GM23338 (cell line): Measurements from ENCODE around the gene ICE1. TPM values are rescaled to one million over a fixed set of nuclear protein-coding genes. Genes with fewer than 3 reads are reported as not detected.

ENCODE experiments used
- ATAC-seq: fragments of 200-7000 bp; cut with Tn5 transposase; 3 replicates; pipeline ENCODE4 v1.9.1; 2020
- DNase-seq: peaks from one replicate; pipeline ENCODE4 v3.0.0-alpha.2; 2015; ENCODE audit warnings: low spot score
- H2AFZ ChIP-seq: fragments of 200-600 bp; sonication (generic); 2 replicates; pipeline ENCODE4 v1.8.0; 2016; ENCODE audit warnings: antibody characterized with exemption, mild to moderate bottlenecking, moderate library complexity
- H3F3A ChIP-seq: fragments of 200-600 bp; sonication (generic); replicated peaks from 2 replicates; pipeline ENCODE4 v1.8.0; 2017; ENCODE audit warnings: antibody characterized with exemption, mixed run types, low read depth
- H3K27ac ChIP-seq: fragments of 200-600 bp; sonication (generic); 2 replicates; pipeline ENCODE4 v1.6.1; 2016; ENCODE audit warnings: low read depth
- H3K27me3 ChIP-seq: fragments of 200-600 bp; sonication (generic); 2 replicates; pipeline ENCODE4 v1.8.0; 2016; ENCODE audit warnings: mild to moderate bottlenecking, mixed run types, moderate library complexity; ENCODE audit not compliant: insufficient read depth
- H3K36me3 ChIP-seq: fragments of 200-600 bp; sonication (generic); 2 replicates; pipeline ENCODE4 v1.8.0; 2016; ENCODE audit warnings: mild to moderate bottlenecking; ENCODE audit not compliant: insufficient read depth
- H3K4me1 ChIP-seq: fragments of 200-600 bp; sonication (generic); 2 replicates; pipeline ENCODE4 v1.8.0; 2016; ENCODE audit warnings: mild to moderate bottlenecking, moderate library complexity; ENCODE audit not compliant: insufficient read depth
- H3K4me2 ChIP-seq: fragments of 200-600 bp; sonication (generic); 2 replicates; pipeline ENCODE4 v1.7.1; 2017; ENCODE audit warnings: mixed run types
- H3K4me3 ChIP-seq: fragments of 200-600 bp; sonication (generic); 2 replicates; pipeline ENCODE4 v1.6.1; 2016; ENCODE audit warnings: mixed run types
- H3K79me2 ChIP-seq: fragments of 200-600 bp; sonication (generic); replicated peaks from 2 replicates; pipeline ENCODE4 v1.8.0; 2017; ENCODE audit warnings: mild to moderate bottlenecking; ENCODE audit not compliant: insufficient read depth
- H3K9me2 ChIP-seq: fragments of 200-600 bp; sonication (generic); 2 replicates; pipeline ENCODE4 v1.8.0; 2017; ENCODE audit not compliant: insufficient read depth
- H4K20me1 ChIP-seq: fragments of 200-600 bp; sonication (generic); replicated peaks from 2 replicates; pipeline ENCODE4 v1.8.0; 2017; ENCODE audit warnings: mild to moderate bottlenecking; ENCODE audit not compliant: insufficient read depth
- H3K27ac Mint-ChIP-seq: 2 replicates; pipeline ENCODE4 v1.8.0; 2020; ENCODE audit warnings: inconsistent platforms, mild to moderate bottlenecking, moderate library complexity, mixed read lengths
- H3K27me3 Mint-ChIP-seq: 3 replicates; pipeline ENCODE4 v1.8.0; 2022; ENCODE audit warnings: low read depth, mild to moderate bottlenecking, moderate library complexity, mixed read lengths, inconsistent platforms; ENCODE audit not compliant: insufficient read depth, poor library complexity
- H3K36me3 Mint-ChIP-seq: 3 replicates; pipeline ENCODE4 v1.8.0; 2021; ENCODE audit warnings: low read depth, mild to moderate bottlenecking, inconsistent platforms, moderate library complexity, mixed read lengths
- H3K4me1 Mint-ChIP-seq: 3 replicates; pipeline ENCODE4 v1.8.0; 2020; ENCODE audit warnings: mild to moderate bottlenecking, inconsistent platforms, mixed read lengths
- H3K4me3 Mint-ChIP-seq: 3 replicates; pipeline ENCODE4 v1.8.0; 2021; ENCODE audit warnings: moderate library complexity, mild to moderate bottlenecking, inconsistent platforms, mixed read lengths
- H3K9me3 Mint-ChIP-seq: 3 replicates; pipeline ENCODE4 v1.8.0; 2020; ENCODE audit warnings: moderate library complexity, mild to moderate bottlenecking, inconsistent platforms, mixed read lengths
- CREB1 ChIP-seq: fragments of 250-450 bp; sonication (Bioruptor Pico); IDR thresholded peaks from 2 replicates; pipeline ENCODE4 v1.5.0; 2020; ENCODE audit warnings: low read depth, mild to moderate bottlenecking, moderate library complexity
- EZH2 ChIP-seq: fragments of 200-600 bp; sonication (generic); IDR thresholded peaks from one replicate; pipeline ENCODE4 v1.8.0; 2017; ENCODE audit warnings: antibody characterized with exemption, mild to moderate bottlenecking, low read depth; ENCODE audit not compliant: unreplicated experiment
- EZH2phosphoT487 ChIP-seq: fragments of 200-600 bp; sonication (generic); IDR thresholded peaks from one replicate; pipeline ENCODE4 v1.8.1; 2018; ENCODE audit warnings: antibody characterized with exemption; ENCODE audit not compliant: unreplicated experiment
- ZNF331 ChIP-seq: fragments of 250-450 bp; sonication (Bioruptor Pico); IDR thresholded peaks from 2 replicates; pipeline ENCODE4 v1.5.0; 2020; ENCODE audit warnings: low read depth, mild to moderate bottlenecking, moderate library complexity
- polyA plus RNA-seq: library from polyadenylated mRNA; unstranded; fragments of >200 nt; fragmentation: Nextera tagmentation; extraction: Ambion mirVana; gene quantifications from 2 replicates; pipeline ENCODE4 v1.2.1, GENCODE V29; 2016
- total RNA-seq: library from RNA; depleted of rRNA; stranded (reverse); fragments of >200 nt; shearing (Covaris generic); gene quantifications from 2 replicates; pipeline ENCODE4 v1.2.3, GENCODE V29; 2014
- TF ChIP-seq, protein P1 (sequence below): IDR thresholded peaks from 2 replicates; pipeline ENCODE4 v1.6.1; 2016; ENCODE audit warnings: antibody characterized with exemption
- TF ChIP-seq, protein P2 (sequence below): fragments of 250-450 bp; sonication (Bioruptor Pico); IDR thresholded peaks from 2 replicates; pipeline ENCODE4 v1.5.0; 2020; ENCODE audit warnings: mild to moderate bottlenecking, moderate library complexity

Gene ICE1
- total and polyA plus RNA-seq, 2 experiments from 2014 or later: 59.5 to 65.1 TPM

DNA sequence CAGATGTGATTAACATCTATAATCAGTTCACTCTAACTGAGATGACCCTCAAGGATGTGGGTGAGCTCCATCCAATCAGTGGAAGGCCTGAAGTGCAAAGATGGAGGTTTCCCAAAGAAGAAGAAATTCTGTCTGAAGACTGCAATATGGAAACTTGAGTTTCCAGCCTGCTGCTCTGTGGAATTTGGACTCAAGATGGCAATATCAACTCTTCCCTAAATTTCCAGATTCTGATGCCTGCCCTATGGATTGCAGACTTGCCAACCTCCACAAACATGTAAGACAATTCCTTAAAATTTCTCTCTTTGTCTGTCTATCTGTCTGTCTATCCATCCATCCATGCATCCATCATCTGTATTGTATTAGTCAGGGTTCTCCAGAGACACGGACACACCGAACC, 85.9 kb downstream of the ICE1 start:
- no peaks in the 10 kb centered on the region for H3K36me3 ChIP-seq
- no peaks in the 10 kb centered on the region for H3K27me3 ChIP-seq
- H3K4me3 ChIP-seq: no peak overlapping the region
- H3K79me2 ChIP-seq: no peaks in the 10 kb centered on the region
- no peaks in the 10 kb centered on the region for H3F3A ChIP-seq
- H2AFZ ChIP-seq: no peak overlapping the region
- H3K9me2 ChIP-seq: no peaks in the 10 kb centered on the region; the same call in 1 of the 2 replicates
- no peaks in the 10 kb centered on the region for H4K20me1 ChIP-seq
- no peaks in the 10 kb centered on the region for H3K27me3 Mint-ChIP-seq
- ATAC-seq: no peak
- TF ChIP-seq ZNF331 (CRISPR knock-in tag): no peak
- no peak for DNase-seq
- no peak overlapping the region for H3K27ac Mint-ChIP-seq
- H3K9me3 Mint-ChIP-seq: peaks cover 12% of the 10 kb centered on the region
- H3K4me1 Mint-ChIP-seq: no peaks in the 10 kb centered on the region
- no peak overlapping the region for H3K4me3 Mint-ChIP-seq
- H3K4me1 ChIP-seq: no peaks in the 10 kb centered on the region
- H3K36me3 Mint-ChIP-seq: peaks cover 11% of the 10 kb centered on the region
- no peak overlapping the region for H3K4me2 ChIP-seq
- no peak overlapping the region for H3K27ac ChIP-seq

DNA sequence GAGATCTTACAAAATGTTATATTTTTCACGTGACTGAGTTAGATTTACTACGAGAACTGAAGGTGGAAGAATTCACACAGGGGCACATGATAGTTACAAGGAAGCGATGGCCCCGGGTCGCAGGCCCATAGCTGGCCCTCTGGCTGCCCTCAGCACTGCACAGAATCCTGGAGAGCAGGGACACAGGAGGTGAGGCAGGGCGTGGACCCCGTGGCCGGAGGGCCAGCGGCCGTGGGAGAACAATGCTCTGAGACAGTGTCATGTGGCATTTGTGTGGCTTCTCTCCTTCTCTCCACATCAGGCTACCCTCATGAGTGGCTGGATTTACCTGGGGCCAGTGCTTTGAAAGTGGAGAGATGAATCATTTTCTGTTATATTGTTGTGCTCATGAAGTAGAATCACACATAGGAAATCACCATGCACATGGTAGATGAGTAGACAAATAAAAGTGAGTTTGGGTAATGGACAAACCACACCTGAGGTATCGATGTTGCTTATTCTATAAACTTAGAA, 89.5 kb downstream of the ICE1 start:
- DNase-seq: no peak
- H3K4me1 Mint-ChIP-seq: no peaks in the 10 kb centered on the region
- Histone ChIP-seq H3K27ac (no peak overlapping the region), H4K20me1 (no peaks in the 10 kb centered on the region), H3F3A (no peaks in the 10 kb centered on the region), H3K9me2 (no peaks in the 10 kb centered on the region; the same call in 1 of the 2 replicates), H2AFZ (no peak overlapping the region), H3K4me3 (no peak overlapping the region), H3K79me2 (no peaks in the 10 kb centered on the region), H3K36me3 (peaks cover 5% of the 10 kb centered on the region; the same call in 1 of the 2 replicates), H3K27me3 (no peaks in the 10 kb centered on the region), H3K4me1 (no peaks in the 10 kb centered on the region), H3K4me2 (no peak overlapping the region)
- H3K36me3 Mint-ChIP-seq: peaks cover 35% of the 10 kb centered on the region
- no peak overlapping the region for H3K4me3 Mint-ChIP-seq
- no peak for ATAC-seq
- H3K9me3 Mint-ChIP-seq: peaks cover 30% of the 10 kb centered on the region
- H3K27ac Mint-ChIP-seq: no peak overlapping the region
- H3K27me3 Mint-ChIP-seq: peaks cover 2% of the 10 kb centered on the region
- TF ChIP-seq EZH2phosphoT487 (no peak), EZH2 (no peak), CREB1 (CRISPR knock-in tag) (no peak)
- TF ChIP-seq, protein P1, sequence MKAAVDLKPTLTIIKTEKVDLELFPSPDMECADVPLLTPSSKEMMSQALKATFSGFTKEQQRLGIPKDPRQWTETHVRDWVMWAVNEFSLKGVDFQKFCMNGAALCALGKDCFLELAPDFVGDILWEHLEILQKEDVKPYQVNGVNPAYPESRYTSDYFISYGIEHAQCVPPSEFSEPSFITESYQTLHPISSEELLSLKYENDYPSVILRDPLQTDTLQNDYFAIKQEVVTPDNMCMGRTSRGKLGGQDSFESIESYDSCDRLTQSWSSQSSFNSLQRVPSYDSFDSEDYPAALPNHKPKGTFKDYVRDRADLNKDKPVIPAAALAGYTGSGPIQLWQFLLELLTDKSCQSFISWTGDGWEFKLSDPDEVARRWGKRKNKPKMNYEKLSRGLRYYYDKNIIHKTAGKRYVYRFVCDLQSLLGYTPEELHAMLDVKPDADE: no peak

DNA sequence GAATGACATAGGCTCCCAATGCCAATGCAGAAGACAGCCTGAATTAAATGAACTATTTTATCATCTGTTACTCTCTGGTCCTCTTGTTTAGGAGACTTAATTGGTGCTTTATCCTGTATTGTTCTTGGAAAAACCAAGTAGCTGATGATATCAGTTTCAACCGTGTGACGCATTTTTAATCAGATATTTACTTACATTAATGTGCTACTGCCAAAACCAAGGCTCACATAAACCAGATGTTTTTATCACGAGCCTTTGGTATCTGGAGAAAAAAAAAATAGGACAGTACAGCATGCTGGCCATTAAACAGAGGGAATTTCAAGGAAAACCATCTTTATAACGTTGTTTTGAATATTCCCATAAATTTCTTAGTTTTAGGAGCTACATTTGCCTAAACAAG, 90.1 kb downstream of the ICE1 start:
- Histone ChIP-seq H3K36me3 (peaks cover 5% of the 10 kb centered on the region; the same call in 1 of the 2 replicates), H2AFZ (no peak overlapping the region), H4K20me1 (no peaks in the 10 kb centered on the region), H3K4me3 (no peak overlapping the region), H3K4me2 (no peak overlapping the region), H3K9me2 (no peaks in the 10 kb centered on the region; the same call in 1 of the 2 replicates), H3K27me3 (no peaks in the 10 kb centered on the region), H3F3A (no peaks in the 10 kb centered on the region), H3K4me1 (no peaks in the 10 kb centered on the region), H3K79me2 (no peaks in the 10 kb centered on the region), H3K27ac (no peak overlapping the region)
- peaks cover 40% of the 10 kb centered on the region for H3K36me3 Mint-ChIP-seq
- H3K27me3 Mint-ChIP-seq: peaks cover 5% of the 10 kb centered on the region
- ATAC-seq (no peak), DNase-seq (no peak)
- no peaks in the 10 kb centered on the region for H3K4me1 Mint-ChIP-seq
- H3K4me3 Mint-ChIP-seq: no peak overlapping the region
- no peak overlapping the region for H3K27ac Mint-ChIP-seq
- H3K9me3 Mint-ChIP-seq: peaks cover 34% of the 10 kb centered on the region
- TF ChIP-seq CREB1 (CRISPR knock-in tag): no peak
- TF ChIP-seq, protein P2, sequence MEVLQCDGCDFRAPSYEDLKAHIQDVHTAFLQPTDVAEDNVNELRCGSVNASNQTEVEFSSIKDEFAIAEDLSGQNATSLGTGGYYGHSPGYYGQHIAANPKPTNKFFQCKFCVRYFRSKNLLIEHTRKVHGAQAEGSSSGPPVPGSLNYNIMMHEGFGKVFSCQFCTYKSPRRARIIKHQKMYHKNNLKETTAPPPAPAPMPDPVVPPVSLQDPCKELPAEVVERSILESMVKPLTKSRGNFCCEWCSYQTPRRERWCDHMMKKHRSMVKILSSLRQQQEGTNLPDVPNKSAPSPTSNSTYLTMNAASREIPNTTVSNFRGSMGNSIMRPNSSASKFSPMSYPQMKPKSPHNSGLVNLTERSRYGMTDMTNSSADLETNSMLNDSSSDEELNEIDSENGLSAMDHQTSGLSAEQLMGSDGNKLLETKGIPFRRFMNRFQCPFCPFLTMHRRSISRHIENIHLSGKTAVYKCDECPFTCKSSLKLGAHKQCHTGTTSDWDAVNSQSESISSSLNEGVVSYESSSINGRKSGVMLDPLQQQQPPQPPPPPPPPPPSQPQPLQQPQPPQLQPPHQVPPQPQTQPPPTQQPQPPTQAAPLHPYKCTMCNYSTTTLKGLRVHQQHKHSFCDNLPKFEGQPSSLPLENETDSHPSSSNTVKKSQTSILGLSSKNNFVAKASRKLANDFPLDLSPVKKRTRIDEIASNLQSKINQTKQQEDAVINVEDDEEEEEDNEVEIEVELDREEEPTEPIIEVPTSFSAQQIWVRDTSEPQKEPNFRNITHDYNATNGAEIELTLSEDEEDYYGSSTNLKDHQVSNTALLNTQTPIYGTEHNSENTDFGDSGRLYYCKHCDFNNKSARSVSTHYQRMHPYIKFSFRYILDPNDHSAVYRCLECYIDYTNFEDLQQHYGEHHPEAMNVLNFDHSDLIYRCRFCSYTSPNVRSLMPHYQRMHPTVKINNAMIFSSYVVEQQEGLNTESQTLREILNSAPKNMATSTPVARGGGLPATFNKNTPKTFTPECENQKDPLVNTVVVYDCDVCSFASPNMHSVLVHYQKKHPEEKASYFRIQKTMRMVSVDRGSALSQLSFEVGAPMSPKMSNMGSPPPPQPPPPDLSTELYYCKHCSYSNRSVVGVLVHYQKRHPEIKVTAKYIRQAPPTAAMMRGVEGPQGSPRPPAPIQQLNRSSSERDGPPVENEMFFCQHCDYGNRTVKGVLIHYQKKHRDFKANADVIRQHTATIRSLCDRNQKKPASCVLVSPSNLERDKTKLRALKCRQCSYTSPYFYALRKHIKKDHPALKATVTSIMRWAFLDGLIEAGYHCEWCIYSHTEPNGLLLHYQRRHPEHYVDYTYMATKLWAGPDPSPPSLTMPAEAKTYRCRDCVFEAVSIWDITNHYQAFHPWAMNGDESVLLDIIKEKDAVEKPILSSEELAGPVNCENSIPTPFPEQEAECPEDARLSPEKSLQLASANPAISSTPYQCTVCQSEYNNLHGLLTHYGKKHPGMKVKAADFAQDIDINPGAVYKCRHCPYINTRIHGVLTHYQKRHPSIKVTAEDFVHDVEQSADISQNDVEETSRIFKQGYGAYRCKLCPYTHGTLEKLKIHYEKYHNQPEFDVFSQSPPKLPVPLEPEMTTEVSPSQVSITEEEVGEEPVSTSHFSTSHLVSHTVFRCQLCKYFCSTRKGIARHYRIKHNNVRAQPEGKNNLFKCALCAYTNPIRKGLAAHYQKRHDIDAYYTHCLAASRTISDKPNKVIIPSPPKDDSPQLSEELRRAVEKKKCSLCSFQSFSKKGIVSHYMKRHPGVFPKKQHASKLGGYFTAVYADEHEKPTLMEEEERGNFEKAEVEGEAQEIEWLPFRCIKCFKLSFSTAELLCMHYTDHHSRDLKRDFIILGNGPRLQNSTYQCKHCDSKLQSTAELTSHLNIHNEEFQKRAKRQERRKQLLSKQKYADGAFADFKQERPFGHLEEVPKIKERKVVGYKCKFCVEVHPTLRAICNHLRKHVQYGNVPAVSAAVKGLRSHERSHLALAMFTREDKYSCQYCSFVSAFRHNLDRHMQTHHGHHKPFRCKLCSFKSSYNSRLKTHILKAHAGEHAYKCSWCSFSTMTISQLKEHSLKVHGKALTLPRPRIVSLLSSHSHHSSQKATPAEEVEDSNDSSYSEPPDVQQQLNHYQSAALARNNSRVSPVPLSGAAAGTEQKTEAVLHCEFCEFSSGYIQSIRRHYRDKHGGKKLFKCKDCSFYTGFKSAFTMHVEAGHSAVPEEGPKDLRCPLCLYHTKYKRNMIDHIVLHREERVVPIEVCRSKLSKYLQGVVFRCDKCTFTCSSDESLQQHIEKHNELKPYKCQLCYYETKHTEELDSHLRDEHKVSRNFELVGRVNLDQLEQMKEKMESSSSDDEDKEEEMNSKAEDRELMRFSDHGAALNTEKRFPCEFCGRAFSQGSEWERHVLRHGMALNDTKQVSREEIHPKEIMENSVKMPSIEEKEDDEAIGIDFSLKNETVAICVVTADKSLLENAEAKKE (CRISPR knock-in tag): no peak
